Right lobe of liver (tissue), 6 donors: ENCODE data around the gene SSTR1. TPM values are rescaled to one million over a fixed set of nuclear protein-coding genes. Genes with fewer than 3 reads are reported as not detected.

Experiments
- ATAC-seq, 4 donors: fragments of 200-7000 bp; cut with Tn5 transposase; one replicate each; pipeline ENCODE4 v1.9.1; 2020; ENCODE audit warnings: mild to moderate bottlenecking in 4 of 4, moderate library complexity in 4 of 4
- DNase-seq, 3 donors: peaks; one replicate each; pipeline ENCODE4 v3.0.0-alpha.2; 2020
- H3K27ac ChIP-seq, 3 donors: fragments of 200-600 bp; one replicate each; pipeline ENCODE4 v1.8.0; 2022
- H3K27me3 ChIP-seq, 2 donors: fragments of 200-600 bp; one replicate each; pipeline ENCODE4 v1.8.0; 2022
- H3K36me3 ChIP-seq, 4 donors: fragments of 200-600 bp; sonication (generic) in 1 of 4; one replicate each; pipeline versions ENCODE4 v1.5.1 to v1.8.0; 2017 to 2022; ENCODE audit warnings: control low read depth in 1 of 4
- H3K4me1 ChIP-seq, 4 donors: fragments of 200-600 bp; sonication (generic) in 1 of 4; one replicate each; pipeline versions ENCODE4 v1.5.1 to v1.8.0; 2017 to 2022; ENCODE audit warnings: control low read depth in 1 of 4
- H3K4me3 ChIP-seq, 3 donors: fragments of 200-600 bp; one replicate each; pipeline ENCODE4 v1.8.0; 2022
- H3K9me3 ChIP-seq, 4 donors: fragments of 200-600 bp; sonication (generic) in 1 of 4; one replicate each; pipeline versions ENCODE4 v1.5.1 to v1.8.0; 2017 to 2022; ENCODE audit warnings: control low read depth in 1 of 4
- CTCF ChIP-seq, 4 donors: fragments of 200-600 bp in 3 of 4; fragments of 450-650 bp in 1 of 4; IDR thresholded peaks; one replicate each; pipeline versions ENCODE4 v1.5.1 to v1.8.0; 2016 to 2022; ENCODE audit warnings: antibody characterized with exemption in 4 of 4, mild to moderate bottlenecking in 2 of 4
- POLR2A ChIP-seq: fragments of 450-650 bp; IDR thresholded peaks from one replicate; pipeline ENCODE4 v1.6.1; 2017; ENCODE audit warnings: antibody characterized with exemption, mild to moderate bottlenecking
- WGBS: methylation state at CpG from one replicate; pipeline ENCODE4 v1.1.6; 2018; ENCODE audit warnings: low coverage, low lambda C conversion rate; ENCODE audit not compliant: insufficient coverage; ENCODE audit errors: missing lambda C conversion rate; 5-methylcytosine and 5-hydroxymethylcytosine counted together
- intact Hi-C, 2 donors: fragments of 100-400 bp; cut with DNase I; formaldehyde crosslinking; loops; one replicate each; pipeline versions ENCODE4 v1.11.2 to v1.14.1; 2022
- total RNA-seq, 6 experiments: library from RNA; depleted of rRNA in 2 of 6; stranded (reverse); fragments of >200 nt in 2 of 6; fragmentation: NEBNext Ultra II Directional in 3 of 6; extraction: Animal tissue kit (Norgen Biotek cat#: 25700) in 3 of 6; gene quantifications; one replicate each; pipeline versions ENCODE4 v1.1.0 to v1.2.4, GENCODE V29; 2016 to 2023
- donor health status: DM: no; HTN: yes; CAD: no.
- donor health status: DM: no; HTN: no; CAD: no.
- donor health status: DM: no; HTN: no; CAD: no.
- donor health status: DM: no; HTN: yes; CAD: no.
- donor health status: DM: no; HTN: yes; CAD: no.

SSTR1 gene
- total RNA-seq, 6 experiments from 2014 or later: 1.6 to 8.0 (median 4.0) TPM

GRCh38 chr14:38238878-38239277 is 31.2 kb downstream of the SSTR1 start:
- no peak for TF ChIP-seq POLR2A
- no peak for TF ChIP-seq CTCF (IDR thresholded peaks at IDR 0.05)
- intact Hi-C loops: no loop called here
- Histone ChIP-seq H3K4me3 (no peak overlapping the region), H3K27me3 (no peaks in the 10 kb centered on the region), H3K9me3 (no peaks in the 10 kb centered on the region), H3K4me1 (no peaks in the 10 kb centered on the region), H3K27ac (no peak overlapping the region), H3K36me3 (no peaks in the 10 kb centered on the region)
- no peak for ATAC-seq
- no peak for DNase-seq

GRCh38 chr14:38243696-38244240 is 36.1 kb downstream of the SSTR1 start:
- no peak overlapping the region for H3K27ac ChIP-seq
- no peaks in the 10 kb centered on the region for H3K9me3 ChIP-seq
- 44% methylated on average over 1 of the region's 1 CpG for WGBS
- intact Hi-C loops: no loop called here
- TF ChIP-seq POLR2A: no peak
- TF ChIP-seq CTCF (IDR thresholded peaks at IDR 0.05): no peak
- DNase-seq: no peak
- no peak for ATAC-seq
- H3K4me3 ChIP-seq: no peak overlapping the region
- H3K27me3 ChIP-seq: no peaks in the 10 kb centered on the region
- no peaks in the 10 kb centered on the region for H3K4me1 ChIP-seq
- H3K36me3 ChIP-seq: no peaks in the 10 kb centered on the region

- Histone ChIP-seq H3K27me3 (no peaks in the 10 kb centered on the region), H3K36me3 (no peaks in the 10 kb centered on the region), H3K4me1 (no peaks in the 10 kb centered on the region), H3K27ac (no peak overlapping the region), H3K9me3 (no peaks in the 10 kb centered on the region), H3K4me3 (no peak overlapping the region)
- no peak for TF ChIP-seq POLR2A
- TF ChIP-seq CTCF (IDR thresholded peaks at IDR 0.05): no peak
- WGBS: 89% methylated on average over 3 of the region's 3 CpGs
- ATAC-seq (no peak), DNase-seq (no peak)
- intact Hi-C loops: no loop called here
These were observed 40.8 kb downstream of the SSTR1 start for GRCh38 chr14:38248321-38249028.

GRCh38 chr14:38250331-38250730 is 42.6 kb downstream of the SSTR1 start:
- DNase-seq (no peak), ATAC-seq (no peak)
- Histone ChIP-seq H3K4me1 (peaks cover 0 to 1% (median 0%) of the 10 kb centered on the region in 4 donors), H3K9me3 (no peaks in the 10 kb centered on the region), H3K36me3 (no peaks in the 10 kb centered on the region), H3K4me3 (no peak overlapping the region), H3K27ac (no peak overlapping the region), H3K27me3 (no peaks in the 10 kb centered on the region)
- TF ChIP-seq CTCF (IDR thresholded peaks at IDR 0.05) (no peak), POLR2A (no peak)
- intact Hi-C loops: no loop called here
